AG04449 (cell line): ENCODE data around the gene TEKT2.
A peak's percentile ranks its signal among the peaks of the same experiment; 100 is the strongest.

Source experiments
- CTCF ChIA-PET: fragments of 350-600 bp; formaldehyde crosslinking; extraction: SDS; loops from one replicate; lab custom pipeline; 2021; ENCODE audit warnings: antibody characterized with exemption; lab: Yijun Ruan, JAX
- POLR2A ChIA-PET: fragments of 400-600, 350-600 bp; formaldehyde crosslinking; extraction: SDS; loops from one replicate; lab custom pipeline; 2020; ENCODE audit warnings: antibody characterized with exemption, inconsistent platforms; lab: Yijun Ruan, JAX
- DNase-seq: peaks from one replicate; pipeline ENCODE4 v3.0.0-alpha.2; 2010; ENCODE audit warnings: low read depth, low spot score
- H3K4me3 ChIP-seq: 2 replicates; pipeline ENCODE4 v1.5.1; 2011; ENCODE audit warnings: low read depth, mild to moderate bottlenecking, control low read depth, low read length
- TF ChIP-seq, protein P1 (sequence below): IDR thresholded peaks from one replicate; pipeline ENCODE4 v1.5.1; 2011; ENCODE audit warnings: mild to moderate bottlenecking, moderate library complexity, low read length, control low read depth, inconsistent platforms; ENCODE audit not compliant: insufficient read depth; ENCODE audit errors: missing control alignments

Gene TEKT2

DNA sequence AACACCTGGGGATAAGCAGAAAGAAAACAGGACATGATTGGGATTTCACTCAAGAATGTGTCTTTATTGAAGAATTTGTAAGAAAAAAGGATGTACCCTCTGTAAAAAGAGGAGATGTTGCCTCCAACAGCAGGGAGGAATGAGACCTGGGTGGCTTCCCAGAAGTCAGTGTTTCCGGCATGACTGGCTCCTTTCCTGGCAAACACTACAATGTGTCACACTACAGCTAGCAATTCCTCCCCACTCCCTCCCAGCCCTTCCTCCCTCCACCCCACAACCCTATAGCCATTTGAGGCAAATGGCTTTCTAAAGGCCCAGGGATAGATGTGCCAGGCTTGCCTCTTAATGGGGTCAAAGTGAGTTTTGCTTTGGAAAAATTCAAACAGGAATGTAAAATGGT is 52.6 kb downstream of the TEKT2 start:
- TF ChIP-seq, protein P1, sequence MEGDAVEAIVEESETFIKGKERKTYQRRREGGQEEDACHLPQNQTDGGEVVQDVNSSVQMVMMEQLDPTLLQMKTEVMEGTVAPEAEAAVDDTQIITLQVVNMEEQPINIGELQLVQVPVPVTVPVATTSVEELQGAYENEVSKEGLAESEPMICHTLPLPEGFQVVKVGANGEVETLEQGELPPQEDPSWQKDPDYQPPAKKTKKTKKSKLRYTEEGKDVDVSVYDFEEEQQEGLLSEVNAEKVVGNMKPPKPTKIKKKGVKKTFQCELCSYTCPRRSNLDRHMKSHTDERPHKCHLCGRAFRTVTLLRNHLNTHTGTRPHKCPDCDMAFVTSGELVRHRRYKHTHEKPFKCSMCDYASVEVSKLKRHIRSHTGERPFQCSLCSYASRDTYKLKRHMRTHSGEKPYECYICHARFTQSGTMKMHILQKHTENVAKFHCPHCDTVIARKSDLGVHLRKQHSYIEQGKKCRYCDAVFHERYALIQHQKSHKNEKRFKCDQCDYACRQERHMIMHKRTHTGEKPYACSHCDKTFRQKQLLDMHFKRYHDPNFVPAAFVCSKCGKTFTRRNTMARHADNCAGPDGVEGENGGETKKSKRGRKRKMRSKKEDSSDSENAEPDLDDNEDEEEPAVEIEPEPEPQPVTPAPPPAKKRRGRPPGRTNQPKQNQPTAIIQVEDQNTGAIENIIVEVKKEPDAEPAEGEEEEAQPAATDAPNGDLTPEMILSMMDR: no peak
- peak; percentile 65 for DNase-seq
- no peak overlapping the region for H3K4me3 ChIP-seq
- ChIA-PET CTCF (interaction anchor here (1.1 to 10.3 kb wide), 7 partner anchors 9 to 149 kb away, joined by 5 to 453 read pairs (median 38); partner anchors contain the start of genes THRAP3 and TRAPPC3), POLR2A (interaction anchor here (1.4 kb wide), 1 partner anchor 13 kb away, joined by 6 read pairs; the partner anchor contains the start of gene TRAPPC3)

DNA sequence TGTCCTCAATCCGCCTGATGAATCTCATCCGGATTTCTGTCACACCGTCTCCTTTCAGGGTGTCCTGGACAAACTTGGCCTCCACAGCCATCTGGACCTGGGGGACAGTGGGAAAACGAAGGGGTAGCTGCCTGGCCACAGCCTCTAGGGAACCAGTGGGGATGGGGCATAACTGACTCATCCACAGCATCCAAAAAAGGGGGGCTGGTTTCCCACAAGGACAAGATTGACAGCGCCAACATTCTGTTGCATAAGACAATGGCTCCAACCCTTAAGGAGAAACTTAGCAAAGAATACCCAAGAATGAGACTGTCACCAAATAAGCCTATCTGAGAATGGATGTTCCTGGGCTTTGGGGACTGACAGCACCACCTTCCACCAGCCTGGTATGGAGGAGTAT is 53.3 kb downstream of the TEKT2 start:
- POLR2A ChIA-PET: interaction anchor here (1.4 kb wide), 1 partner anchor 12 kb away, joined by 6 read pairs; the partner anchor contains the start of gene TRAPPC3
- CTCF ChIA-PET: interaction anchor here (1.2 to 10.3 kb wide), 5 partner anchors 9 to 52 kb away, joined by 5 to 453 read pairs (median 64); partner anchors contain the start of gene TRAPPC3
- TF ChIP-seq, protein P1: no peak
- DNase-seq: no peak
- H3K4me3 ChIP-seq: no peak overlapping the region

DNA sequence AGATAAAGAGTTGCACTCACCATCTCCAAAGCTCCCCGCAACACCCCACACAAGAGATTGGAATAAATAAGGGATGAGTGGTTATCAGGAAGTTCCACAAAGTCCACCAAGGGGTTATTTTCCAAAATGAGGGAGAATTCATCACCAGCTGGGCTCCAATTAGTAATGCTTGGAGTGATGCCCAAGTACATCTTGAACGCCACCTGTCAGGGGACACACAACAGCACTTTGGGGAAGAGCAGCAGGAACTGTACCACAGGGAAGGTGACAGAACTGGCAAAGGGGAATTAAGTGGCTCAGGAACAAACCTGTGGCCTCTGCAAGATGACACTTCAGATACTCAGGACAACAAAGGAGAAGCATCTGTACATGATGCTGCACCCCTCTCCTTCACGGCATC is 53.9 kb downstream of the TEKT2 start:
- TF ChIP-seq, protein P1: no peak
- ChIA-PET POLR2A (interaction anchor here (0.6 kb wide), 1 partner anchor 19 kb away, joined by 3 read pairs; no protein-coding TSS in a partner anchor), CTCF (interaction anchor here (0.8 to 9.5 kb wide), 6 partner anchors 8 to 148 kb away, joined by 3 to 453 read pairs (median 5); partner anchors contain the start of gene TRAPPC3)
- H3K4me3 ChIP-seq: no peak overlapping the region
- no peak for DNase-seq
